GM19372 (cell line): ENCODE data around the gene ACSS3.

Experiments
- ATAC-seq: cut with Tn5 transposase; IDR thresholded peaks from one replicate; pipeline ENCODE4 v1.9.1; 2021; ENCODE audit warnings: mild to moderate bottlenecking, low read depth, moderate library complexity; ENCODE audit not compliant: unreplicated experiment

The ACSS3 gene

DNA sequence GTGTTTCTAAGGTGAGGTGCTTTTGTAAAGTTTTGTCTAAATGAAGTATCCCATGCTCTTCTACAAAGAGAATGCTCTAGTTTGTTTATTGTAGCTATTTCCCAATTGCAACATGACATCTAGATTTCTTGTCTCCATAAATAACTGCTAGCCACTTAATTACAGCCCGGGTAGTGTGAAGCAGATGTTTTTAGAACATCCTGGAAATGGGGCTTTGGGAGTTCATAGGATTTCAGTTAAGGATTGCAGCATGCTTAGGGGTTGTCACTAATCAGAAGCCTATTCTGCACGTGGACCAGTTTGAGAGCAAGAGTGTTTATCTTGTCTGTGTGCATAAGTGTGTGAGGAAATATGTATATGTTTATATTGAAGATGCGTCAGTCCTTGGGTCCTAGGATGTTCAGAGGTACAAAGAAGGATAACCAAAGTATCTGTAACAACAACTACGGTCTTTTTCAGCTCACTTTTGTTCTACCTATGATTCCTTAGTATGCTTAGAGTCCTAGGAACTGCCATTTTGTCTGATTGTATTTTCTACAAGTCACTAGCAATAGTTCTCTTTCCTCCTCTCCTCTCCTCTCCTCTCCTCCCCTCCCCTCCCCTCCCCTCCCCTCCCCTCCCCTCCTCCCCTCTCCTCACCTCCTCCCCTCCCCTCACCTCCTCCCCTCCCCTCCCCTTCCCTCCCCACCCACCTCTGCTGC lies 135.3 kb downstream of the ACSS3 start:
- ATAC-seq, result no peak

DNA sequence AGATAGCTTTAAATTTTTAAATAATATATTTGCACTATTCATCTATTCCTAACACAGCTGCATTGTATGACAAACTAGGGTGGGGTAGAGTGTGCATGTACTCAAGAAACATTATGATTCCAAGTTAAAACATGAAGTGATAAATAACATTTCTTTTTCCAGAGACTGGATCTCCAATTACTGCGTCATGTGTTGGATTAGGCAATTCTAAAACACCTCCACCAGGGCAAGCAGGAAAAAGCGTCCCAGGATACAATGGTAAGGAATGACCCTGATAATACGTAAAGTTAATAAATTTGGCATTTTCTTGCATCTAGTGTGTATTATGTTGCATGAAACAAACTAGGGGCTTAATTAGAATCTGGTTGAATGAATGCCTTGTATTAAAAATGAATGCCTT lies 138.9 kb downstream of the ACSS3 start:
- ATAC-seq, result no peak

DNA sequence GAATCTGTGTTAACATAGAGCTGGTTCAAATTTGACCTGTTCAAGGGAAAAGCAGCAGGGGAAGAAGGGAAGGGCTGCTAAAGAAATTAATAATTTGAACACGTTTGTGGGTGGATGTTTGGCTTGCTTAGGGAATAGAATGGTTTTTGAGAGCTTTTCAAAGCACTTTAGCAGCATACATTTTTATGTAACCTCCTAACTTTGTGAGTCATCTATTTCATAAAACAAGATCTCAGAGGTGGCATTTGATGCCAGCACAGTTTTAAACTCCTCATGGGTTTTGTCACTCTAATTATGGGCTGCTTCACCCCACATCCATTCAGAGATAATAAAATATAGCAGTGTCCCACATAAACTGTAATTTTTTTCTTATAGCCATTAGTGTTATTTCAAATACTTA lies 143.8 kb downstream of the ACSS3 start:
- no peak for ATAC-seq

DNA sequence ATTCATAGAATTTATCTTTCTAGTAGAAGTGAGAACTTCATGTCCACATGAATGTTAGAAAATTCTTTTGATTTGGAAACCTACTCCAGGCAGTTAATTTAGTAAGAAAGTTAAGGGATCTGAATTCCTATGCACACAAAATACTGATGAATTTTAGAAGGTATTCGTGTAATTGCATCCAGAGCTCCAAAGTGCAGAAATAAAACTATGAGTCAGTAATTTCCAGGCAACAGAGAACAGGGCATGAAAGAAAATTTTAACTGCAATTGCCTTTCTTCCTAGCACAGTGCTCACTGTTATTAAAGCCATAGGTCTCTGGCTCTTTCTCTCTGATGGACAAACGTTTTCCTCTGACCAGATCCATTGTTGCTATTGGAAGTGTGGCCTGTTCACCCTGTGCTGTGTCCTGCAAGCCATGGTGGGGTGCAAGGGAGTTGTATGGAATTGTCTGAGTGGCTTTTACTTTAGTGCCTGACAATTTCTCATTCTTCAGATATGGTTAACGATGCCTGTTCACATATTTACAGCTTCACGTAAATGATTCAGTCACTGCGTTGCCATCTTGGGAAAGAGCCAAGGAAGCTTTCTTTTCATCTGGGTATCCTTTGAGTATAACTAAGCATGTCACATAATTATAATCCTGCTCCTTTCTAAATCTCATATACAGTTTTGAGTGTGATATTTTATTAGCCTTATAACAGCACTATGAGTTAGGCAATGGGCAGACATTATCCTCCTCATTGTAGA lies 145.1 kb downstream of the ACSS3 start:
- no peak for ATAC-seq

DNA sequence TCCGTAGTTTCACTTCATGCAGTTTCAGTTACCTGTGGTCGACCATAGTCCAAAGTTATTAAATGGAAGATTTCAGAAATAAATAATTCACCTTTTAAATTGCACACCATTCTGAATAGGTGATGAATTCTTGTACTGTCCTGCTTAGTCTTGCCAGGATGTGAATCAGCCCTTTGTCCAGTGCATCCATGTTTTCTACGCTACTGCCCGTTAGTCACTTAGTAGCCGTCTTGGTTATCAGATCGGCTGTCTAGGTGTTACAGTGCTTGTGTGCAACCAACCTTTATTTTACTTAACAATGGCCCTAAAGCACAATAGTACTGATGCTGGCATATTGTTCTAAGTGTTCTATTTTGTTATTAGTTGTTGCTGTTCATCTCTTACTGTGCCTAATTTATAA lies 146.7 kb downstream of the ACSS3 start:
- no peak for ATAC-seq

DNA sequence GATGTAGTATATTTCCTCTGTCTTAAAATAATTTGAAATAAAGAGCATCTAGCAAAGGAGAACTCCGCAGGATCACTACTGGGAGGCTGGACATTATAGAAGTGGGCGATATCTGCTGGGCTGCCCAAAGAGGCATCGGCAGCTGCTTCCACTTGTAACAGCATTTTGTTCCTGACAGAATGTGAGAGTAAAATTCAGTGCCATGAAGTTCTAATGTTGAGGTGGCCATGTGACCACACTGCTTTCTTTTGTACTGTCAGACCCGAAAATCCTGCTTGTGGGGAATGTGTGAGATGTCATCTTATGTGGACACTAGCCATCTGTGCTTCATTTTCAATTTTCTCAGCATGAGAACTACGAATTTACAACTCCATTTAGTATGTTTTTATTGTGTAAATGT lies 151.9 kb downstream of the ACSS3 start:
- ATAC-seq, result no peak

DNA sequence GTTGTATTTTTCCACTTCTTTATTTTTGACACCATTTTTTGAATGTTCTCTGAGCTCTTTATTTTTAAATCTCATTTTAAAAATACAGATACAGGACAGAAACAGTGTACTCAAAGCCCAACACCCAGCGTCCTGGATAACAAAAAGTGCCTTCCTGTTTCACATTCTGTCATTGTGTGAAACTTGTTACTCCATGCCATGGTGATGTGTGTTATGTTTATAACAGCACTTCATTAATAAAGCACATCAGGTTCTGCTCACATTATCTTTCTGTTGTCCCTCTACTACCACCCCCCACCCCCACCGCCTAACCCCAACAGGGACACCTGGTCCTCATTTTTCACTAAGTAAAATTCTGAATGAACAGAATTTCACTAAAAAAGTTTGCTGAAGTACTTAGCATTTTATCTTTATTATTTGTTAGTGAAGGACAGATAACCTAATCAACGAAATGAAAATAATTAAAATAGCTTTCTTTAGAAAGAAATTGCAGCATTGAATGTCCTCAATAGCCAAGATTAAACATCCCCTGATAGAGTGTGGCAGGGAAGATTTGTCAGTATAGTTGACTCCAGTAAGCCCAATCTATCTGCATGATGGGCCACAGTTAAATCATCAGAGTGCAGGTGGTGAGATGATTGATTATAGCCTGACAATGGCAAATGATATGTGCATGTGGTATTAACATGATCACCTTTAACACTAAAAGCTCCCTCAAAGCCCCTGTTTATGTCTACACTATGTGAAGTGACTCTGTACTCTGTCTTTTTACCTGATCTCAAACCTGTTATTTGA lies 153.9 kb downstream of the ACSS3 start:
- no peak for ATAC-seq

DNA sequence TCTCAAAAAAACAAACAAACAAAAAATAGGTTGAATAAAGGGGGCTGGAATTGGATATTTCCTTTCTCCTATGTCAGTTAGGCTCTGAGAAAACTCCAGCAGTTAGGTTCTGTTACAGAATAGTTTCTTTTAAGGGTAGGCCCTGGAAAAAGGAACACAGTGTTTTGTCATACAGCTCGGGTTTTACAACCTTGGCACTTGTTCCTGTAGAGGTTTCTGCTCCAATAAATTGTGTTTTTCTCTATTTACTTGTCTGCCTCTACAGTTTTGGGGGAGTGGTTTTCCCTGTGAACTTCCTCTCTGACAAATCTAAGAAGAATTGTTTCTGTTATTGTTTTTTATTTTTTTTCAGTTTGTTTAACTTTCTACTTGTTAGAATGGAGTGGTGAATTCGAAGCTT lies 167.6 kb downstream of the ACSS3 start:
- no peak for ATAC-seq

DNA sequence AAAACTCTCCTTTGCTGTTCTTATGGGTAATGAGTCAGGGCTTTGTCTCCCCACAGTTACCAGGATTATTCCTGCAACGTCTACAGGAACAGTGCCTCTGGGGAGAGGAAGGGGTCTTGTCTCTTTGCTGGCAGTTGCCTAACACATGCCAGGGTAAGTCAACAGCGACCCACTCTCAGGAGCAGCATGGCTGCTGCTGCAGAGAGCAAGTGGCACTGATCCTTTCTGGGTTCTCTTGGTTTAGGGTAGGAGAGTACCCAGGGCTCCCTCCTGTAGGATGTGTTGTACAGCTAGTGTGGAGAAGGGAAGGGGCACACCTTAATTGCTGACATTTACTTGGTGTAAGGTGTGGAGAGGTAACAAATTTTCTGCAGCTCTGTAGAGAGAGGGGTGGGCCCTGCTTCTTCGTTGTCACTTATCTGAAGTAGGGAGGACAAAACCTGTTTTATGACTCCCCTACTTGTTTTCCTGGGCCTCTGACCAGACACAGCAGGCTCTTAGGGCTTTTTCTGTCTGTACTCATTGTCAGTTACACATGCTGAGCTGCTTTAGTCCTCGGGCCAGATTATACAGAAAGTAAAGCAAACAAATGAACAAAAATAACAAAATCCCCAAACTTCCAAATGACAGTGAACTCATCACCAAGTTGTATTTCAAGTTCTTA lies 168.2 kb downstream of the ACSS3 start:
- no peak for ATAC-seq

DNA sequence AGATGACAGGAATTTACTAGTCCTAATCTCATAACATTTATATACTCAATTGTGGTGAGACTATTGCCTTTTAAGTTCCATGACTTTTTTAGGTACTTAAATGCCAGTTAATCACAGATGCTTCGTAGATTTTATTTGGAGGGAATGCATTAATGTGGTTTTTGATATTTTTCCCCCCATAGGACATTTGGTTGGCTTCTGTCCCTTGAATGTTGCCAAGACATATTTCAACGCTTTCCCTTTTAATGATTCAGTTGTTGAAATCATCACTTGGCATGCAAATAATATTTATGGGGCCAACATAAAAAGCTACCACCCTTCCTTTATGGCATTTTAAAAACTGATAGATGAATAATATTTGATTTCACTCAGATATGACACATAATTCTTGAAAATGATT lies 172.1 kb downstream of the ACSS3 start:
- ATAC-seq, result no peak

DNA sequence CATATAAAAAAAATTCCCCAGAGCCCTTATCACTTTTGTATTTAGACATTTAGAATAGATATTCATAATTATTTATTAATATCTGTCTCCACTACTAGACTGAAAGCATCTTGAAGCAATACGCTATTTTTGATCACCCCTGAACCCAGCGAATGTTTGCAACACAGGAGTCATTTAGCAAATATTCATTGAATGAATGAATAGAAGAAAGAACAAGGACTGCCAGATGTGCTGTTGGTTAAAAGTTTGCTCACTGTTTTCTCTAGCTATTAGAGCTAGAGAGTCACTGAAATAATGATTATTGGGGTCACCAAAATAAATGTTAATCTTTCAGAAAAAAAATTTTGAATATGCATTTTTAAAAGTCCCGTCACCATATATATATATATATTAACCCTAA lies 174.3 kb downstream of the ACSS3 start:
- ATAC-seq, result no peak

DNA sequence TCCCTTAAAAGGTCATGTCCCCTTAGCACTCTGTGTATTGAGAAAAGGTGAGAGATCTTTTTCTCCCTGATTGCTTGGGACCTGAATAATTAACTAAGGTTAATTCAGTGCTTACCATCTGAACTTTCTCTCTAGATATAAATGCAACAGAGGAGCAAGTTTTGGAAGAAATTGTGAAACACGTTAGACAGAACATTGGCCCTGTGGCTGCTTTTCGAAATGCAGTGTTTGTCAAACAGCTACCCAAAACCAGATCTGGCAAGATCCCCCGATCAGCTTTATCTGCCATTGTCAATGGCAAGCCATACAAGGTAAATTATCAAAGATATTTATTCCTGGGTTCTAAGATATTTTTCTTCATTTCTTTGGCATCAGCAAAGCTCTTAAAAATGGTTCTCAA lies 175.5 kb downstream of the ACSS3 start:
- ATAC-seq, result no peak

DNA sequence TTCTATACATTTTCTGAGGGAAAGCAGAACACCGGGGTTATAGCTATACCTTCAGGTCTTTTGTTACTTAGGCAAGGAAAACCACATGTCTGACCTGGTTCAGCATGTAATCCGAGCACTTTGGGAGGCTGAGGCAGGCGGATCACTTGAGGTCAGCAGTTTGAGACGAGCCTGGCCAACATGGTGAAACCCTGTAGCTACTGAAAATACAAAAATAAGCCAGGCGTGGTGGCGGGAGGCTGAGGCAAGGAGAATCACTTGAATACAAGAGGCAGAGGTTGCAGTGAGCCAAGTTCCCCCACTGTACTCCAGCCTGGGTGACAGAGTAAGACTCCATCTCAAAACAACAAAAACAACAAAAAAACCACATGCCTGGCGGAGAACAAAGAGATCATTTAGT lies 177.6 kb downstream of the ACSS3 start:
- no peak for ATAC-seq

DNA sequence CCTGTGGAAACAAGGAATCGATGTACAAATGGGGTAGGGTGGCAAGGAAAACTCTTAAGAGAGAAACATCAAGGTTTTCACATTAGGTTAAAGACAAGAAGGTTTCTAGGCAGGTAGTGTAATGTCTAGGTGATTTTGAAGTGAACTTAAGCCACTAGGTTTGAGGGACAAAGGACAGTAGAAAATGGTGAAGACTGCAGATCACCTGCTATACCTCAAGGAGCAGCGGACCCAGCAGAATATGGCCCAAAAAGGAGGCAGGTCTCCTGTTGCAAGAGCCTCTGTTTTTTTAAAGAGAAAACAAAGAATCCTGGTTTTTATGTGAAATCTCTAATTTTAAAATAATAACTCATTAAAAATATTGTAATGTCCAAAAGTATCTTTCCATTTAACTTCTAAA lies 178.1 kb downstream of the ACSS3 start:
- ATAC-seq, result no peak

DNA sequence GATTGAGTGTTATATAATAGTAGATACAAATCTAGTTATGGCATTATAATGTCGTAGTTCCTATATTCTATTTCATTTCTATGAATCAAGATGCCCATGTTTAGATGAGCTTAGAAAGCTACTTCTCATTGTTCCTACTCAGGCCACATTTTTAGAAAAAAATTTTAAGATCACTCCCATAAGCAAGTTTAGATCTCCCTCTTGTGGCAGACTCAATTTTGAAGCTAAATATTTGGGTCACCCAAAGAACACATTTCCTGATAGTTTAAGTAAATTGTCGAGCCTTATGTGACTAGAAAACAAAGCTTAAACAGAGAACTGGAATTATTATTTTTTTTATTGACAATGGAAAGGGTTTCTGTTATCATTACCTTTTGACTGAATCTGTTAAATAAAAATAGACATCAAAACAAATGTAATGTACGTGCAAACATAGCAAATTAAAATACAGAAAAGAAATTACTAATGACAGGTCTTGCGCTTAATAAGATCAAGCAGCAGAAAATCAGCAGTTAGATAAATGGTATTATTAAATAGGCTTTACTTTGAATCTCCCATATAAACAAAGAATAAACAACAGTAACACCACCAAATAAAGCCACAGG lies 180.2 kb downstream of the ACSS3 start:
- ATAC-seq, result no peak

DNA sequence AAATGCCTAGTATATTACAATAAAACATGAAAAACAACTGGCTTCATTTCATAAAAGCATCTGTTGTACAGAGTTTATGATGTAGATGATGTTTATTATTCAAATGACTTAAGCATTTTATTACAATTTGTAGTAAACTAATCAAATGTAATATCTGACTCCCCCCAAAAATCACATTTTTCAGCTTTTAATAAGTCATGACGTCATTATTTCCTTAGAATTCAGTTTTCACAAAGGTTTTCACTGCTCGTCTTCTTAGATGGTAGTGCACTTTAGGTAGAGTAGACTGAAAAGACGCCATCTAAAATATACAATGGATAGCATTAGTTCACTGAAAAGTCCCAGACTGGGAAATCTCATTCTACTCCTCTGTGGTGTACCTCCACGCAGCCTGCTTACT lies 181.5 kb downstream of the ACSS3 start:
- ATAC-seq, result no peak

DNA sequence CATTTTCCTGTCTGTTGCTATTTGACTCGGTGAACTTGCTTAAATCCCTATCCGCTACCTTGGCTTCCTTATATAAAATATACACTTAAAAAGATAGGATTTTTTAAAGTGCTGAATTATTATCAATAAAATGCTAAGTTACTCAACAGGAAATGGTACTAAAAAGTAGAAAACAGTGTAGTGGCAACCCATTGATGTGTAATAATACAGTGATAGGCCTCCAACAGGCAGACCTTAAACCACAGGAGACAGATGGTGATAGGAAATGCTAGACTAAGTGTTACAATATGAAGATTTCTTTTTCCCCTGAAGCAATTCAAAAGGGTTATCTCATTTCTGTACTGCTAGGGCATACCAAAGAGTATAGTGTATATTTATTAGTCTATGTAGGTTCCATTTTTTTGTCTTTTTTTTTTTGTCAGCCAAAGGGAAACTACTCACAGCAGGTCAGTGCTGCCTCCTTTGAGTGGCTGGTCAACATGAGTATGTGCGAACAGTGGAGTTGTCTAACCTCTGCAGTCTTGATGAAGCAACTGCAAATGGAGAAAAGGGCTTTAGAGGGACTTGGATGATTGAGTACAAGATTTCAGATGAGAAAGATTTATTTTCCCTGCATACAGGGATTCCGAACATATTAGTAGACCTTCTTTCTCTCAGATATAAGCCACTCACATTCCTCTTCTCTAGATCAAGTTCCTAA lies 183.8 kb downstream of the ACSS3 start:
- no peak for ATAC-seq

DNA sequence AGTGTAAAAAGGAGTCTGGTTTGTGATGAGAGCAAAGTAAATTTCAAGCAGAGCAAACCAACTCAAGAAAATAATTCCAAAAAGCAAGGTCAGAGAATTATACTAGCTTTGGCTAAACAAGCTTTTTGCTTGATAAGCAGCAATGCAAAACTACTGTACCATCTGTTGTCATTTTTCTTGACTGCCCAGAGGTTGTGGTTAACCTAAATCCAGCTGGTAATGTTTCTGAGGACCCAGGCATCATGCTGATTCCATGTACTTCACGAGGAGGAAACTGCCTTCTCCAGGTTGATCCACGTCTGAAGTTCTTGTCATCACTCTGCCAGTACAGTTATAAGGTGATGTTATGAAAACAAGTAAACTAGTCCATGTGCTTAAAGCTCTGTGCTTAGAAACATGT lies 185.2 kb downstream of the ACSS3 start:
- no peak for ATAC-seq

DNA sequence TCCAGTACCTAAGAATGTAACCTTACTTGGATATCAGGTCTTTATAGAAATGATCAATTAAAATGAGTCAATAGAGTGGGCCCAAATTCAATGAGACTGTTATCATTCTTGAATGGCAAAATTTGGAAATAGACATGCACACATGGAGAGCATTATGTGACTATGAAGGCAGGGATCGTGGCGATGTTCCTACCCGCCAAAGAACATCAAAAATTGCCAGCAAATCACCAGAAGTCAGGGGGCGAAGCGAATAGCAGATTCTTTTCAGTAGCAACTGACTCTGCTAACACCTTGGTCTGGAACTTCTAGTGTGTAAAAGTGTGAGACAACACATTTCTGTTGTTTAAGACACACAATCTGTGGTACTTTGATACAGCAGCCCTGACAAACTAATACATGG lies 192.5 kb downstream of the ACSS3 start:
- no peak for ATAC-seq
